Right lobe of liver (tissue), 4 donors: Measurements from ENCODE around the gene NKX2-2.

ENCODE experiments used
- CTCF ChIP-seq, 4 donors: fragments of 200-600 bp in 3 of 4; fragments of 450-650 bp in 1 of 4; IDR thresholded peaks; one replicate each; pipeline versions ENCODE4 v1.5.1 to v1.8.0; 2016 to 2022; ENCODE audit warnings: antibody characterized with exemption in 4 of 4, mild to moderate bottlenecking in 2 of 4
- POLR2A ChIP-seq: fragments of 450-650 bp; IDR thresholded peaks from one replicate; pipeline ENCODE4 v1.6.1; 2017; ENCODE audit warnings: antibody characterized with exemption, mild to moderate bottlenecking
- donor health status: DM: no; HTN: no; CAD: no.
- donor health status: DM: no; HTN: no; CAD: no.
- donor health status: DM: no; HTN: yes; CAD: no.

- TF ChIP-seq POLR2A (no peak), CTCF (IDR thresholded peaks at IDR 0.05) (no peak)
Measured at GRCh38 chr20:21498195-21498594, 15.7 kb downstream of the NKX2-2 start.
